ENCODE measurements around the gene SOWAHA.
A peak's percentile ranks its signal among the peaks of the same experiment; 100 is the strongest.

Gene SOWAHA

GRCh38 chr5:132773601-132774355 is 39.3 kb upstream of the SOWAHA start:
- H3K9me3 ChIP-seq (ENCODE audit: insufficient read depth, low read length) = no peaks in the 10 kb centered on the region
- H3K27me3 ChIP-seq (ENCODE audit: insufficient read depth, insufficient read length) = peaks cover 24% of the 10 kb centered on the region
- H3K4me3 ChIP-seq (ENCODE audit: insufficient read length, low read depth) = no peak overlapping the region
- H3K9ac ChIP-seq (ENCODE audit: insufficient read length, low read depth) = no peak overlapping the region
- H3K36me3 ChIP-seq (ENCODE audit: insufficient read depth, insufficient read length, low read length) = peaks cover 5% of the 10 kb centered on the region
- TF ChIP-seq YY1 (IDR thresholded peaks at IDR 0.05; ENCODE audit: insufficient read depth, insufficient read length) = no peak
- no peak for TF ChIP-seq SUZ12 (IDR thresholded peaks at IDR 0.05; ENCODE audit: extremely low read depth, insufficient read depth, insufficient read length)
- TF ChIP-seq ZNF274 (IDR thresholded peaks at IDR 0.05; ENCODE audit: low read depth, low read length) = no peak
- peaks cover 11% of the 10 kb centered on the region for H3K4me1 ChIP-seq (ENCODE audit: insufficient read depth, insufficient read length)
- no peak for DNase-seq (ENCODE audit: low read depth, low spot score)

- no peak overlapping the region for H3K4me3 ChIP-seq (ENCODE audit: insufficient read length, low read depth)
- DNase-seq (ENCODE audit: low read depth, low spot score) = no peak
- H3K27me3 ChIP-seq (ENCODE audit: insufficient read depth, insufficient read length) = peaks cover 30% of the 10 kb centered on the region
- H3K36me3 ChIP-seq (ENCODE audit: insufficient read depth, insufficient read length, low read length) = peaks cover 5% of the 10 kb centered on the region
- H3K9me3 ChIP-seq (ENCODE audit: insufficient read depth, low read length) = no peaks in the 10 kb centered on the region
- peaks cover 11% of the 10 kb centered on the region for H3K4me1 ChIP-seq (ENCODE audit: insufficient read depth, insufficient read length)
- H3K9ac ChIP-seq (ENCODE audit: insufficient read length, low read depth) = no peak overlapping the region
- TF ChIP-seq ZNF274 (IDR thresholded peaks at IDR 0.05; ENCODE audit: low read depth, low read length) (no peak), SUZ12 (IDR thresholded peaks at IDR 0.05; ENCODE audit: extremely low read depth, insufficient read depth, insufficient read length) (no peak)
These were observed 38.7 kb upstream of the SOWAHA start for GRCh38 chr5:132774406-132774805.

- H3K4me1 ChIP-seq (ENCODE audit: insufficient read depth, insufficient read length) = peaks cover 11% of the 10 kb centered on the region
- TF ChIP-seq SUZ12 (IDR thresholded peaks at IDR 0.05; ENCODE audit: extremely low read depth, insufficient read depth, insufficient read length) = no peak
- TF ChIP-seq ZNF274 (IDR thresholded peaks at IDR 0.05; ENCODE audit: low read depth, low read length) = no peak
- no peak for TF ChIP-seq YY1 (IDR thresholded peaks at IDR 0.05; ENCODE audit: insufficient read depth, insufficient read length)
- H3K36me3 ChIP-seq (ENCODE audit: insufficient read depth, insufficient read length, low read length) = peaks cover 5% of the 10 kb centered on the region
- H3K27me3 ChIP-seq (ENCODE audit: insufficient read depth, insufficient read length) = peaks cover 30% of the 10 kb centered on the region
- H3K4me3 ChIP-seq (ENCODE audit: insufficient read length, low read depth) = no peak overlapping the region
- H3K9ac ChIP-seq (ENCODE audit: insufficient read length, low read depth) = no peak overlapping the region
- H3K9me3 ChIP-seq (ENCODE audit: insufficient read depth, low read length) = no peaks in the 10 kb centered on the region
- no peak for DNase-seq (ENCODE audit: low read depth, low spot score)
These were observed 38.2 kb upstream of the SOWAHA start for GRCh38 chr5:132774896-132775295.

- no peak for DNase-seq (ENCODE audit: low read depth, low spot score)
- Histone ChIP-seq H3K36me3 (ENCODE audit: insufficient read depth, insufficient read length, low read length) (peaks cover 5% of the 10 kb centered on the region), H3K4me3 (ENCODE audit: insufficient read length, low read depth) (no peak overlapping the region), H3K9me3 (ENCODE audit: insufficient read depth, low read length) (no peaks in the 10 kb centered on the region), H3K9ac (ENCODE audit: insufficient read length, low read depth) (no peak overlapping the region), H3K4me1 (ENCODE audit: insufficient read depth, insufficient read length) (peaks cover 10% of the 10 kb centered on the region), H3K27me3 (ENCODE audit: insufficient read depth, insufficient read length) (peaks cover 30% of the 10 kb centered on the region)
- TF ChIP-seq ZNF274 (IDR thresholded peaks at IDR 0.05; ENCODE audit: low read depth, low read length) (no peak), YY1 (IDR thresholded peaks at IDR 0.05; ENCODE audit: insufficient read depth, insufficient read length) (no peak), SUZ12 (IDR thresholded peaks at IDR 0.05; ENCODE audit: extremely low read depth, insufficient read depth, insufficient read length) (no peak)
These were observed 37.6 kb upstream of the SOWAHA start for GRCh38 chr5:132775476-132775961.

- Histone ChIP-seq H3K4me1 (ENCODE audit: insufficient read depth, insufficient read length) (peaks cover 5% of the 10 kb centered on the region), H3K27me3 (ENCODE audit: insufficient read depth, insufficient read length) (peaks cover 30% of the 10 kb centered on the region), H3K36me3 (ENCODE audit: insufficient read depth, insufficient read length, low read length) (peaks cover 5% of the 10 kb centered on the region), H3K4me3 (ENCODE audit: insufficient read length, low read depth) (peak overlapping the region; percentile 71), H3K9me3 (ENCODE audit: insufficient read depth, low read length) (no peaks in the 10 kb centered on the region), H3K9ac (ENCODE audit: insufficient read length, low read depth) (peak overlapping the region; percentile 74)
- TF ChIP-seq SUZ12 (IDR thresholded peaks at IDR 0.05; ENCODE audit: extremely low read depth, insufficient read depth, insufficient read length) = no peak
- TF ChIP-seq ZNF274 (IDR thresholded peaks at IDR 0.05; ENCODE audit: low read depth, low read length) = no peak
- TF ChIP-seq YY1 (IDR thresholded peaks at IDR 0.05; ENCODE audit: insufficient read depth, insufficient read length) = no peak
- no peak for DNase-seq (ENCODE audit: low read depth, low spot score)
These were observed 36.8 kb upstream of the SOWAHA start for GRCh38 chr5:132776131-132776937.

- H3K4me3 ChIP-seq (ENCODE audit: insufficient read length, low read depth) = peak overlapping the region; percentile 71
- peak overlapping the region; percentile 74 for H3K9ac ChIP-seq (ENCODE audit: insufficient read length, low read depth)
- H3K4me1 ChIP-seq (ENCODE audit: insufficient read depth, insufficient read length) = peaks cover 5% of the 10 kb centered on the region
- H3K9me3 ChIP-seq (ENCODE audit: insufficient read depth, low read length) = no peaks in the 10 kb centered on the region
- H3K27me3 ChIP-seq (ENCODE audit: insufficient read depth, insufficient read length) = peaks cover 30% of the 10 kb centered on the region
- H3K36me3 ChIP-seq (ENCODE audit: insufficient read depth, insufficient read length, low read length) = peaks cover 5% of the 10 kb centered on the region
- no peak for TF ChIP-seq ZNF274 (IDR thresholded peaks at IDR 0.05; ENCODE audit: low read depth, low read length)
- TF ChIP-seq SUZ12 (IDR thresholded peaks at IDR 0.05; ENCODE audit: extremely low read depth, insufficient read depth, insufficient read length) = no peak
- TF ChIP-seq YY1 (IDR thresholded peaks at IDR 0.05; ENCODE audit: insufficient read depth, insufficient read length) = no peak
- DNase-seq (ENCODE audit: low read depth, low spot score) = no peak
These were observed 36.2 kb upstream of the SOWAHA start for GRCh38 chr5:132776938-132777208.
